Peyer's patch (tissue), 4 donors: Measurements from ENCODE around the gene SCUBE3. TPM values are rescaled to one million over a fixed set of nuclear protein-coding genes. Genes with fewer than 3 reads are reported as not detected.
A peak's percentile ranks its signal among the peaks of the same experiment; 100 is the strongest.

Source experiments
- DNase-seq, 3 donors: peaks; one replicate each; pipeline ENCODE4 v3.0.0-alpha.2; 2017 to 2019
- H3K27ac ChIP-seq, 4 donors: fragments of 200-600 bp; sonication (generic); one replicate each; pipeline ENCODE4 v1.5.1; 2016 to 2019
- H3K27me3 ChIP-seq, 2 donors: fragments of 200-600 bp; sonication (generic); one replicate each; pipeline ENCODE4 v1.5.1; 2019
- H3K36me3 ChIP-seq, 3 donors: fragments of 200-600 bp; sonication (generic); one replicate each; pipeline ENCODE4 v1.5.1; 2016 to 2019
- H3K4me1 ChIP-seq, 4 donors: fragments of 200-600 bp; sonication (generic); one replicate each; pipeline ENCODE4 v1.5.1; 2016 to 2019
- H3K4me3 ChIP-seq, 4 donors: fragments of 200-600 bp; sonication (generic); 1 replicate in 3 of 4; 2 replicates in 1 of 4; pipeline ENCODE4 v1.5.1; 2016 to 2019; ENCODE audit warnings: mild to moderate bottlenecking in 1 of 4
- H3K9me3 ChIP-seq, 4 donors: fragments of 200-600 bp; sonication (generic); one replicate each; pipeline ENCODE4 v1.5.1; 2016 to 2019; ENCODE audit warnings: mild to moderate bottlenecking in 1 of 4
- POLR2A ChIP-seq, 2 donors: fragments of 450-650 bp; IDR thresholded peaks; one replicate each; pipeline ENCODE4 v1.5.1; 2017; ENCODE audit warnings: antibody characterized with exemption in 2 of 2, mild to moderate bottlenecking in 2 of 2, moderate library complexity in 2 of 2
- total RNA-seq, 4 donors: library from RNA; depleted of rRNA; stranded (reverse); fragments of >200 nt; gene quantifications; one replicate each; pipeline ENCODE4 v1.1.0, GENCODE V29; 2016
- TF ChIP-seq, protein P1 (sequence below), 6 experiments: fragments of 450-650 bp in 4 of 6; fragments of 200-600 bp in 2 of 6; sonication (generic) in 1 of 6; IDR thresholded peaks; one replicate each; pipeline ENCODE4 v1.5.1; 2017 to 2019; ENCODE audit warnings: antibody characterized with exemption in 6 of 6, mild to moderate bottlenecking in 3 of 6, moderate library complexity in 1 of 6

SCUBE3 gene
- total RNA-seq, 4 donors from 2014 or later: not detected

GRCh38 chr6:35248300-35248699 lies 34.5 kb downstream of the SCUBE3 start:
- Histone ChIP-seq H3K4me1 (no peaks in the 10 kb centered on the region), H3K36me3 (no peaks in the 10 kb centered on the region), H3K4me3 (no peak overlapping the region), H3K9me3 (no peaks in the 10 kb centered on the region), H3K27me3 (no peaks in the 10 kb centered on the region), H3K27ac (no peak overlapping the region)
- TF ChIP-seq, protein P1, sequence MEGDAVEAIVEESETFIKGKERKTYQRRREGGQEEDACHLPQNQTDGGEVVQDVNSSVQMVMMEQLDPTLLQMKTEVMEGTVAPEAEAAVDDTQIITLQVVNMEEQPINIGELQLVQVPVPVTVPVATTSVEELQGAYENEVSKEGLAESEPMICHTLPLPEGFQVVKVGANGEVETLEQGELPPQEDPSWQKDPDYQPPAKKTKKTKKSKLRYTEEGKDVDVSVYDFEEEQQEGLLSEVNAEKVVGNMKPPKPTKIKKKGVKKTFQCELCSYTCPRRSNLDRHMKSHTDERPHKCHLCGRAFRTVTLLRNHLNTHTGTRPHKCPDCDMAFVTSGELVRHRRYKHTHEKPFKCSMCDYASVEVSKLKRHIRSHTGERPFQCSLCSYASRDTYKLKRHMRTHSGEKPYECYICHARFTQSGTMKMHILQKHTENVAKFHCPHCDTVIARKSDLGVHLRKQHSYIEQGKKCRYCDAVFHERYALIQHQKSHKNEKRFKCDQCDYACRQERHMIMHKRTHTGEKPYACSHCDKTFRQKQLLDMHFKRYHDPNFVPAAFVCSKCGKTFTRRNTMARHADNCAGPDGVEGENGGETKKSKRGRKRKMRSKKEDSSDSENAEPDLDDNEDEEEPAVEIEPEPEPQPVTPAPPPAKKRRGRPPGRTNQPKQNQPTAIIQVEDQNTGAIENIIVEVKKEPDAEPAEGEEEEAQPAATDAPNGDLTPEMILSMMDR (IDR thresholded peaks at IDR 0.05): no peak
- no peak for DNase-seq

DNA sequence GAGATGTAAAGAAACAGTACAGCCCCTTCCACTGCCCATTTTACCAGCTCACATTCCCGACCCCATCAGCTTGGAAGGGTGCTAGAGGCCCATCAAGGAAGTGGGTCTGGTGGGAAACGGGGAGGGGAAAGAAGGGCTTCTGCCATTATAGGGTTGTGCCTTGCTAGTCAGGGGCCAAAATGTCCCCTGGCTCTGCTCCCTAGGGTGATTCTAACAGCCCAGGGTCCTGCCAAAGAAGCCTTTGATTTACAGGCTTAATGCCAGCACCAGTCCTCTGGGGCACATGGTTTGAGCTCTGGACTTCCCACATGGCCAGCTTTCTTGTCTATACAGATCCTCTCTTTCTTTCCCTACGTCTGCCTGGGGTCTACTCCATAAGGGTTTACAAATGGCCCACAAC lies 35.2 kb downstream of the SCUBE3 start:
- DNase-seq: no peak
- no peak overlapping the region for H3K27ac ChIP-seq
- no peak for TF ChIP-seq POLR2A (IDR thresholded peaks at IDR 0.05)
- TF ChIP-seq, protein P1 (IDR thresholded peaks at IDR 0.05): no peak
- H3K4me1 ChIP-seq: no peaks in the 10 kb centered on the region
- no peaks in the 10 kb centered on the region for H3K27me3 ChIP-seq
- H3K4me3 ChIP-seq: no peak overlapping the region
- H3K9me3 ChIP-seq: no peaks in the 10 kb centered on the region
- no peaks in the 10 kb centered on the region for H3K36me3 ChIP-seq

DNA sequence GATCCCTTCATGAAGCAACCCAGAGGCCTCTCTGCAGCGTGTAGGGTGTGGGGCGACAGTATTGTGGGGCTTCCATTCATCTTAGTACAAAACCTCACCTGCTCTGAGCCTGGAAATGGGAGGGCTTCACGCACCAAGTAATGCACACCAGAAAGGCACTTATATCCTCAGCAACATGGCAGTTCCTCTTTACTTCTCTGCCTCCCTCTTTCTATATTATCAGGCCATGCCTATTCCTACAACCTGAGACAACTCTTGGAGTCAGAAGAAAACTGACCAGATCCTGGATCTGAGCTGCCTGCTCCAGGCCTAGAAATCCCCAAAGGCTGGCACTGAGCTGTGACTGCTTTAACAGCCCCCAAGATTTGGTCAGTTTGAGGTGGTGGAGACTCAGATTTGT lies 38.2 kb downstream of the SCUBE3 start:
- no peak for DNase-seq
- no peak overlapping the region for H3K27ac ChIP-seq

GRCh38 chr6:35253249-35253648 lies 39.5 kb downstream of the SCUBE3 start:
- no peak overlapping the region for H3K4me3 ChIP-seq
- H3K36me3 ChIP-seq: no peaks in the 10 kb centered on the region
- peaks cover 0 to 6% (median 0%) of the 10 kb centered on the region in 4 donors for H3K4me1 ChIP-seq
- no peaks in the 10 kb centered on the region for H3K9me3 ChIP-seq
- no peak overlapping the region for H3K27ac ChIP-seq
- TF ChIP-seq, protein P1 (IDR thresholded peaks at IDR 0.05): no peak
- TF ChIP-seq POLR2A (IDR thresholded peaks at IDR 0.05): no peak
- DNase-seq: peak in 1 of 3 donors; percentile 4
- no peaks in the 10 kb centered on the region for H3K27me3 ChIP-seq

More for the DNA sequence above, 38.2 kb downstream of the SCUBE3 start:
- TF ChIP-seq POLR2A (IDR thresholded peaks at IDR 0.05): no peak
- TF ChIP-seq, protein P1 (IDR thresholded peaks at IDR 0.05): no peak
- Histone ChIP-seq H3K36me3 (no peaks in the 10 kb centered on the region), H3K27me3 (no peaks in the 10 kb centered on the region), H3K4me1 (no peaks in the 10 kb centered on the region), H3K4me3 (no peak overlapping the region), H3K9me3 (no peaks in the 10 kb centered on the region)

DNA sequence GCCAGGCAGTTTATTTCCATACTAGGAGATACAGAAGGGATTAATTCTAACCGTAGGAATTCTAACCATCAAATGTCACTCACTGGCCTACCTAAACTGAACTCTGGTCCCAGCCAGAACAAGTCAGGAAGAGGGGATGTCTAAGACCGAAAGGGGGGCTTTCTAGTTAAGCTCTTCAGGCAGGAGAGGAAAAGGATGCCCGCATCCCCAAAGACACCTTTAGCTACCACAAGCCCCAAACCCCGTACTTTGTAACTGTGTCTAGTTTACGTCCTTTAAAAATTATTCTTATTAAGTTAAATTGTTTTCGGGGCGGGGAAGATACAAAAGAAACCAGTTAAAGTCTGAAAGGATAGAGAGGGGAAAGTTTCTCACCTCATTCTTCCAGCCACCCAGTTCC lies 44.6 kb downstream of the SCUBE3 start:
- DNase-seq: no peak
- H3K4me3 ChIP-seq: peak overlapping the region; percentile 72 to 96 (median 84)
- H3K4me1 ChIP-seq: peaks cover 0 to 13% (median 0%) of the 10 kb centered on the region in 4 donors
- no peaks in the 10 kb centered on the region for H3K9me3 ChIP-seq
- no peak for TF ChIP-seq POLR2A (IDR thresholded peaks at IDR 0.05)
- TF ChIP-seq, protein P1 (IDR thresholded peaks at IDR 0.05): no peak
- no peaks in the 10 kb centered on the region for H3K36me3 ChIP-seq
- peak overlapping the region in 2 of 4 donors; percentile 92 to 97 for H3K27ac ChIP-seq
- H3K27me3 ChIP-seq: no peaks in the 10 kb centered on the region

GRCh38 chr6:35258858-35259193 lies 45.1 kb downstream of the SCUBE3 start:
- Histone ChIP-seq H3K4me1 (peaks cover 0 to 13% (median 0%) of the 10 kb centered on the region in 4 donors), H3K9me3 (no peaks in the 10 kb centered on the region), H3K27me3 (no peaks in the 10 kb centered on the region), H3K36me3 (no peaks in the 10 kb centered on the region), H3K4me3 (peak overlapping the region; percentile 72 to 96 (median 84)), H3K27ac (peak overlapping the region; percentile 92 to 97 (median 95))
- peak in 1 of 3 donors; percentile 41 for DNase-seq
- no peak for TF ChIP-seq POLR2A (IDR thresholded peaks at IDR 0.05)
- TF ChIP-seq, protein P1 (IDR thresholded peaks at IDR 0.05): peak in 1 of 6 experiments; percentile 3
